Motor neuron (in vitro differentiated cells): ENCODE data around the gene RUVBL2. TPM values are rescaled to one million over a fixed set of nuclear protein-coding genes. Genes with fewer than 3 reads are reported as not detected.
A peak's percentile ranks its signal among the peaks of the same experiment; 100 is the strongest.

ENCODE experiments used
- ATAC-seq, 8 experiments: fragments of 200-7000 bp; cut with Tn5 transposase; replicated peaks in 6 of 8; 2 replicates each; pipeline ENCODE4 v1.8.0; 2021; ENCODE audit warnings: mild to moderate bottlenecking in 8 of 8, moderate library complexity in 8 of 8
- H3K27ac ChIP-seq, 2 donors: fragments of 250-450 bp; sonication (Bioruptor Pico); 2 replicates each; pipeline ENCODE4 v1.9.0; 2021; ENCODE audit warnings: antibody characterized with exemption in 2 of 2, mild to moderate bottlenecking in 2 of 2, moderate library complexity in 1 of 2
- H3K4me1 ChIP-seq, 2 donors: fragments of 250-450 bp; sonication (Bioruptor Pico); replicated peaks in 1 of 2; 2 replicates each; pipeline ENCODE4 v1.6.1; 2021; ENCODE audit warnings: antibody characterized with exemption in 2 of 2, mild to moderate bottlenecking in 2 of 2, moderate library complexity in 1 of 2
- H3K4me3 ChIP-seq, 5 donors: fragments of 250-450 bp; sonication (Bioruptor Pico); 2 replicates each; pipeline ENCODE4 v1.9.0; 2021; ENCODE audit warnings: antibody characterized with exemption in 5 of 5, mild to moderate bottlenecking in 5 of 5, moderate library complexity in 4 of 5
- WGBS, 10 experiments: fragments of 450-650 bp; shearing (Covaris generic); methylation state at CpG; one replicate each; pipeline ENCODE4 v1.0.0; 2022; 5-methylcytosine and 5-hydroxymethylcytosine counted together
- in situ Hi-C, 9 experiments: fragments of 400-800 bp; cut with MboI; loops; one replicate each; pipeline ENCODE4 v1.15.0; 2021; ENCODE audit warnings: low sequenced_read_pairs in 9 of 9, low pct_unique_long_range_greater_than_20kb in 2 of 9; ENCODE audit not compliant: unreplicated experiment in 9 of 9
- total RNA-seq, 8 experiments: library from RNA; unstranded; fragments of 300-600 nt; gene quantifications; 2 replicates each; pipeline versions ENCODE4 v1.2.3 to v1.2.4, GENCODE V29; 2022

The RUVBL2 gene
- total RNA-seq, 8 experiments from 2014 or later: 113 to 181 (median 145) TPM

GRCh38 chr19:48992581-48993174 lies 1.0 kb upstream of the RUVBL2 start:
- WGBS, 10 experiments: 0 to 2% (median 0%) methylated on average over 1 to 10 of the region's 20 CpGs; no CpG with 5 or more reads in 4 of the 10 experiments

GRCh38 chr19:48994035-48994386 lies 324 bp downstream of the RUVBL2 start:
- H3K4me3 ChIP-seq: peak overlapping the region; percentile 49 to 66 (median 53)
- ATAC-seq: no peak
- in situ Hi-C loops: no loop called here
- H3K4me1 ChIP-seq: peaks cover 14 to 15% of the 10 kb centered on the region in 2 donors
- 0 to 5% (median 0%) methylated on average over 1 to 5 of the region's 13 CpGs; no CpG with 5 or more reads in 3 of the 10 experiments for WGBS, 10 experiments
- peak overlapping the region; percentile 81 to 84 for H3K27ac ChIP-seq

More at GRCh38 chr19:48992581-48993174, 1.0 kb upstream of the RUVBL2 start:
- in situ Hi-C loops: no loop called here
- peak overlapping the region; percentile 49 to 66 (median 53) for H3K4me3 ChIP-seq
- peak overlapping the region; percentile 48 to 55 for H3K27ac ChIP-seq
- H3K4me1 ChIP-seq: peaks cover 14 to 15% of the 10 kb centered on the region in 2 donors
- ATAC-seq: peak in 2 of 8 experiments; percentile 2 to 4

GRCh38 chr19:48997972-48998371 lies 4.3 kb downstream of the RUVBL2 start:
- Histone ChIP-seq H3K4me3 (no peak overlapping the region), H3K4me1 (peaks cover 6 to 7% of the 10 kb centered on the region in 2 donors), H3K27ac (no peak overlapping the region)
- no peak for ATAC-seq
- in situ Hi-C loops: no loop called here
- 20 to 100% (median 60%) methylated on average over 1 to 5 of the region's 5 CpGs; no CpG with 5 or more reads in 5 of the 10 experiments for WGBS, 10 experiments

GRCh38 chr19:48999481-49000325 lies 6.0 kb downstream of the RUVBL2 start:
- Histone ChIP-seq H3K4me1 (peaks cover 1 to 3% of the 10 kb centered on the region in 2 donors), H3K4me3 (no peak overlapping the region), H3K27ac (no peak overlapping the region)
- in situ Hi-C loops: no loop called here
- 0 to 70% (median 56%) methylated on average over 1 to 10 of the region's 16 CpGs; no CpG with 5 or more reads in 1 of the 10 experiments for WGBS, 10 experiments
- peak; percentile 39 to 96 (median 76) for ATAC-seq

GRCh38 chr19:49004133-49004532 lies 10.4 kb downstream of the RUVBL2 start:
- H3K4me3 ChIP-seq: no peak overlapping the region
- ATAC-seq: no peak
- WGBS, 10 experiments: 80 to 100% (median 100%) methylated on average over 1 of the region's 15 CpGs; no CpG with 5 or more reads in 7 of the 10 experiments
- in situ Hi-C loops: no loop called here
- no peak overlapping the region for H3K27ac ChIP-seq
- no peaks in the 10 kb centered on the region for H3K4me1 ChIP-seq

GRCh38 chr19:49004964-49005614 lies 11.4 kb downstream of the RUVBL2 start:
- no peak for ATAC-seq
- 93 to 100% (median 95%) methylated on average over 1 to 6 of the region's 7 CpGs; no CpG with 5 or more reads in 3 of the 10 experiments for WGBS, 10 experiments
- Histone ChIP-seq H3K4me3 (no peak overlapping the region), H3K4me1 (no peaks in the 10 kb centered on the region), H3K27ac (no peak overlapping the region)
- in situ Hi-C loops: no loop called here

- Histone ChIP-seq H3K4me3 (no peak overlapping the region), H3K4me1 (no peaks in the 10 kb centered on the region), H3K27ac (no peak overlapping the region)
- no peak for ATAC-seq
- WGBS, 10 experiments: 89 to 100% (median 90%) methylated on average over 2 to 4 of the region's 22 CpGs; no CpG with 5 or more reads in 7 of the 10 experiments
- in situ Hi-C loops: no loop called here
These were observed 13.2 kb downstream of the RUVBL2 start for GRCh38 chr19:49006905-49007304.

GRCh38 chr19:49009828-49010227 lies 16.1 kb downstream of the RUVBL2 start:
- Histone ChIP-seq H3K27ac (no peak overlapping the region), H3K4me1 (no peaks in the 10 kb centered on the region), H3K4me3 (no peak overlapping the region)
- WGBS, 10 experiments: 80 to 97% (median 93%) methylated on average over 1 to 11 of the region's 18 CpGs; no CpG with 5 or more reads in 7 of the 10 experiments
- in situ Hi-C loops: no loop called here
- ATAC-seq: no peak

- Histone ChIP-seq H3K27ac (no peak overlapping the region), H3K4me1 (no peaks in the 10 kb centered on the region), H3K4me3 (no peak overlapping the region)
- WGBS, 10 experiments: 100% methylated on average over 1 of the region's 18 CpGs; no CpG with 5 or more reads in 9 of the 10 experiments
- ATAC-seq: no peak
- in situ Hi-C loops: no loop called here
These were observed 16.8 kb downstream of the RUVBL2 start for GRCh38 chr19:49010453-49010852.

- ATAC-seq: no peak
- Histone ChIP-seq H3K4me3 (no peak overlapping the region), H3K4me1 (no peaks in the 10 kb centered on the region), H3K27ac (no peak overlapping the region)
- 50 to 100% (median 88%) methylated on average over 2 to 7 of the region's 17 CpGs; no CpG with 5 or more reads in 4 of the 10 experiments for WGBS, 10 experiments
- in situ Hi-C loops: no loop called here
These were observed 17.5 kb downstream of the RUVBL2 start for GRCh38 chr19:49011194-49011593.

- Histone ChIP-seq H3K27ac (peak overlapping the region; percentile 54 to 70), H3K4me3 (no peak overlapping the region), H3K4me1 (peaks cover 3 to 14% of the 10 kb centered on the region in 2 donors)
- 80 to 100% (median 92%) methylated on average over 1 to 11 of the region's 32 CpGs; no CpG with 5 or more reads in 4 of the 10 experiments for WGBS, 10 experiments
- in situ Hi-C loops: no loop called here
- peak in 5 of 8 experiments; percentile 13 to 68 (median 62) for ATAC-seq
These were observed 20.6 kb downstream of the RUVBL2 start for GRCh38 chr19:49014123-49014869.

- H3K27ac ChIP-seq: peak overlapping the region in 1 of 2 donors; percentile 54
- in situ Hi-C loops: no loop called here
- no peak overlapping the region for H3K4me3 ChIP-seq
- 60 to 100% (median 91%) methylated on average over 1 to 8 of the region's 18 CpGs; no CpG with 5 or more reads in 2 of the 10 experiments for WGBS, 10 experiments
- no peak for ATAC-seq
- peaks cover 3 to 14% of the 10 kb centered on the region in 2 donors for H3K4me1 ChIP-seq
These were observed 21.2 kb downstream of the RUVBL2 start for GRCh38 chr19:49014870-49015255.
